ENCODE measurements around the gene CLIC5. TPM values are rescaled to one million over a fixed set of nuclear protein-coding genes. Genes with fewer than 3 reads are reported as not detected.

CLIC5 gene
- total RNA-seq, 4 donors from 2014 or later = 0.45 to 2.6 (median 1.6) TPM

GRCh38 chr6:45970326-45970725, 45.3 kb downstream of the CLIC5 start:
- H3K4me1 ChIP-seq = no peaks in the 10 kb centered on the region
- H3K36me3 ChIP-seq = no peaks in the 10 kb centered on the region
- no peak overlapping the region for H3K4me3 ChIP-seq
- H3K27ac ChIP-seq = no peak overlapping the region
- H3K27me3 ChIP-seq = no peaks in the 10 kb centered on the region
- no peak for TF ChIP-seq POLR2AphosphoS5 (IDR thresholded peaks at IDR 0.05)
- no peak for TF ChIP-seq POLR2A (IDR thresholded peaks at IDR 0.05)
- TF ChIP-seq CTCF (IDR thresholded peaks at IDR 0.05) = no peak
- TF ChIP-seq EP300 (IDR thresholded peaks at IDR 0.05) = no peak
- H3K9me3 ChIP-seq = no peaks in the 10 kb centered on the region
- 14% methylated on average over 2 of the region's 2 CpGs for WGBS
- DNase-seq (ENCODE audit: low spot score in 2 of 2) = no peak

- Histone ChIP-seq H3K4me3 (no peak overlapping the region), H3K9me3 (no peaks in the 10 kb centered on the region), H3K27me3 (no peaks in the 10 kb centered on the region), H3K4me1 (no peaks in the 10 kb centered on the region), H3K27ac (no peak overlapping the region), H3K36me3 (no peaks in the 10 kb centered on the region)
- no peak for DNase-seq (ENCODE audit: low spot score in 2 of 2)
- WGBS = 88% methylated on average over 2 of the region's 2 CpGs
- TF ChIP-seq POLR2AphosphoS5 (IDR thresholded peaks at IDR 0.05) = no peak
- TF ChIP-seq CTCF (IDR thresholded peaks at IDR 0.05) = no peak
- no peak for TF ChIP-seq POLR2A (IDR thresholded peaks at IDR 0.05)
- no peak for TF ChIP-seq EP300 (IDR thresholded peaks at IDR 0.05)
Observed at GRCh38 chr6:45969883-45970282, 45.8 kb downstream of the CLIC5 start.

GRCh38 chr6:45969026-45969425, 46.6 kb downstream of the CLIC5 start:
- no peaks in the 10 kb centered on the region for H3K27me3 ChIP-seq
- TF ChIP-seq CTCF (IDR thresholded peaks at IDR 0.05) (no peak), EP300 (IDR thresholded peaks at IDR 0.05) (no peak), POLR2A (IDR thresholded peaks at IDR 0.05) (no peak), POLR2AphosphoS5 (IDR thresholded peaks at IDR 0.05) (no peak)
- 75% methylated on average over 2 of the region's 2 CpGs for WGBS
- no peak overlapping the region for H3K27ac ChIP-seq
- no peak for DNase-seq (ENCODE audit: low spot score in 2 of 2)
- H3K36me3 ChIP-seq = no peaks in the 10 kb centered on the region
- H3K4me3 ChIP-seq = no peak overlapping the region
- no peaks in the 10 kb centered on the region for H3K4me1 ChIP-seq
- H3K9me3 ChIP-seq = no peaks in the 10 kb centered on the region

GRCh38 chr6:45967363-45967762, 48.3 kb downstream of the CLIC5 start:
- 95% methylated on average over 1 of the region's 1 CpG for WGBS
- H3K27ac ChIP-seq = no peak overlapping the region
- TF ChIP-seq POLR2AphosphoS5 (IDR thresholded peaks at IDR 0.05) (no peak), POLR2A (IDR thresholded peaks at IDR 0.05) (no peak), CTCF (IDR thresholded peaks at IDR 0.05) (no peak), EP300 (IDR thresholded peaks at IDR 0.05) (no peak)
- H3K9me3 ChIP-seq = no peaks in the 10 kb centered on the region
- H3K36me3 ChIP-seq = no peaks in the 10 kb centered on the region
- H3K27me3 ChIP-seq = no peaks in the 10 kb centered on the region
- H3K4me1 ChIP-seq = no peaks in the 10 kb centered on the region
- DNase-seq (ENCODE audit: low spot score in 2 of 2) = no peak
- H3K4me3 ChIP-seq = no peak overlapping the region

- Histone ChIP-seq H3K27me3 (no peaks in the 10 kb centered on the region), H3K9me3 (no peaks in the 10 kb centered on the region), H3K4me1 (no peaks in the 10 kb centered on the region), H3K27ac (no peak overlapping the region), H3K4me3 (no peak overlapping the region), H3K36me3 (no peaks in the 10 kb centered on the region)
- TF ChIP-seq EP300 (IDR thresholded peaks at IDR 0.05) = no peak
- TF ChIP-seq POLR2AphosphoS5 (IDR thresholded peaks at IDR 0.05) = no peak
- no peak for TF ChIP-seq POLR2A (IDR thresholded peaks at IDR 0.05)
- no peak for TF ChIP-seq CTCF (IDR thresholded peaks at IDR 0.05)
- 74% methylated on average over 3 of the region's 3 CpGs for WGBS
- DNase-seq (ENCODE audit: low spot score in 2 of 2) = no peak
Observed at GRCh38 chr6:45966797-45967196, 48.9 kb downstream of the CLIC5 start.

All from suprapubic skin (tissue), 4 donors.